H1 (cell line): ENCODE results near the gene OBSCN. TPM values are rescaled to one million over a fixed set of nuclear protein-coding genes. Genes with fewer than 3 reads are reported as not detected.

Source experiments
- CTCF ChIA-PET: fragments of 300-600 bp; sonication (Branson Sonifier 250); formaldehyde crosslinking; loops from one replicate; lab custom pipeline; 2021; ENCODE audit not compliant: partially characterized antibody; lab: Charles Lee
- POLR2A ChIA-PET: fragments of 300-600 bp; sonication (Branson Sonifier 250); formaldehyde crosslinking; loops from one replicate; lab custom pipeline; 2021; ENCODE audit warnings: inconsistent platforms; ENCODE audit not compliant: partially characterized antibody; lab: Charles Lee
- DNase-seq, 2 experiments: peaks; one replicate each; pipeline versions ENCODE4 v3.0.0 to v3.0.0-alpha.2; 2010 to 2022; ENCODE audit warnings: low spot score in 2 of 2, low read depth in 1 of 2, mixed read lengths in 1 of 2
- FAIRE-seq: peaks from 2 replicates; lab custom pipeline; 2011; peaks lifted over from hg19 to GRCh38; lab: Jason Lieb, UNC
- H2AFZ ChIP-seq: 2 replicates; pipeline ENCODE4 v1.8.1; 2012; ENCODE audit warnings: low read length, inconsistent platforms
- H2AK5ac ChIP-seq: 2 replicates; pipeline ENCODE4 v1.6.1; 2013; ENCODE audit warnings: low read depth, low read length
- H2BK120ac ChIP-seq: replicated peaks from 2 replicates; pipeline ENCODE3; 2013; ENCODE audit warnings: low read depth, low read length, inconsistent platforms
- H2BK12ac ChIP-seq: 2 replicates; pipeline ENCODE4 v1.6.1; 2013; ENCODE audit warnings: low read depth, low read length
- H2BK15ac ChIP-seq: 2 replicates; pipeline ENCODE4 v1.6.1; 2013; ENCODE audit warnings: low read length
- H2BK20ac ChIP-seq: 2 replicates; pipeline ENCODE4 v1.6.1; 2013; ENCODE audit warnings: low read length
- H2BK5ac ChIP-seq: 2 replicates; pipeline ENCODE4 v1.6.1; 2013; ENCODE audit warnings: low read depth, low read length
- H3K14ac ChIP-seq: 2 replicates; pipeline ENCODE4 v1.6.1; 2013; ENCODE audit warnings: inconsistent platforms; ENCODE audit not compliant: insufficient read length
- H3K18ac ChIP-seq: 2 replicates; pipeline ENCODE4 v1.6.1; 2013; ENCODE audit warnings: low read length; ENCODE audit errors: extremely low read depth
- H3K23ac ChIP-seq: 2 replicates; pipeline ENCODE4 v1.6.1; 2013; ENCODE audit warnings: inconsistent platforms; ENCODE audit not compliant: insufficient read length
- H3K23me2 ChIP-seq: 2 replicates; pipeline ENCODE4 v1.6.1; 2013; ENCODE audit warnings: low read depth, low read length
- H3K27ac ChIP-seq: 2 replicates; pipeline ENCODE4 v1.6.1; 2011; ENCODE audit warnings: low read depth, low read length, inconsistent platforms
- H3K27me3 ChIP-seq, 4 experiments: replicated peaks in 1 of 4; 1 replicate in 1 of 4; 2 replicates in 3 of 4; pipeline versions ENCODE4 v1.6.1 to v1.8.1; 2011 to 2013; ENCODE audit warnings: low read length in 3 of 4, mild to moderate bottlenecking in 3 of 4, inconsistent platforms in 2 of 4, mixed read lengths in 2 of 4, moderate library complexity in 1 of 4; ENCODE audit not compliant: control insufficient read depth in 3 of 4, insufficient read depth in 3 of 4; ENCODE audit errors: extremely low read depth in 1 of 4
- H3K36me3 ChIP-seq, 4 experiments: 2 replicates each; pipeline versions ENCODE4 v1.6.1 to v1.8.1; 2011 to 2013; ENCODE audit warnings: mild to moderate bottlenecking in 4 of 4, low read length in 3 of 4, moderate library complexity in 2 of 4, control low read depth in 1 of 4, inconsistent platforms in 1 of 4; ENCODE audit not compliant: insufficient read depth in 4 of 4, control insufficient read depth in 2 of 4
- H3K4ac ChIP-seq: replicated peaks from 2 replicates; pipeline ENCODE3; 2013; ENCODE audit warnings: low read length, low read depth, mixed read lengths, inconsistent platforms; ENCODE audit not compliant: insufficient read length
- H3K4me1 ChIP-seq, 4 experiments: replicated peaks in 1 of 4; 1 replicate in 1 of 4; 2 replicates in 3 of 4; pipeline versions ENCODE4 v1.6.1 to v1.8.1; 2011 to 2013; ENCODE audit warnings: low read length in 3 of 4, inconsistent platforms in 2 of 4, mixed read lengths in 1 of 4; ENCODE audit not compliant: insufficient read depth in 4 of 4, control insufficient read depth in 3 of 4
- H3K4me2 ChIP-seq, 2 experiments: 2 replicates each; pipeline versions ENCODE4 v1.6.1 to v1.8.1; 2011 to 2013; ENCODE audit warnings: low read depth in 2 of 2, low read length in 2 of 2, control low read depth in 1 of 2, inconsistent platforms in 1 of 2, mild to moderate bottlenecking in 1 of 2; ENCODE audit not compliant: insufficient read depth in 1 of 2
- H3K4me3 ChIP-seq, 4 experiments: fragments of 200-600, 300-600 bp in 1 of 4; sonication (generic), shearing (Covaris generic), sonication (Bioruptor Twin) in 1 of 4; 2 replicates each; pipeline versions ENCODE4 v1.5.1 to v1.8.1; 2011 to 2016; ENCODE audit warnings: low read length in 4 of 4, low read depth in 3 of 4, control low read depth in 2 of 4, inconsistent platforms in 2 of 4, mild to moderate bottlenecking in 2 of 4, mixed read lengths in 1 of 4, moderate library complexity in 1 of 4; ENCODE audit not compliant: insufficient read depth in 2 of 4; ENCODE audit errors: extremely low read depth in 1 of 4
- H3K56ac ChIP-seq: replicated peaks from 2 replicates; pipeline ENCODE3; 2013; ENCODE audit warnings: low read depth, mild to moderate bottlenecking, mixed read lengths, low read length, inconsistent platforms; ENCODE audit not compliant: insufficient read length
- H3K79me1 ChIP-seq: 2 replicates; pipeline ENCODE4 v1.6.1; 2013; ENCODE audit warnings: low read depth, low read length, control low read depth
- H3K79me2 ChIP-seq, 2 experiments: 2 replicates each; pipeline versions ENCODE4 v1.6.1 to v1.8.1; 2012 to 2013; ENCODE audit warnings: low read length in 2 of 2, mild to moderate bottlenecking in 2 of 2, inconsistent platforms in 1 of 2; ENCODE audit not compliant: insufficient read depth in 2 of 2, control insufficient read depth in 1 of 2
- H3K9ac ChIP-seq, 4 experiments: replicated peaks in 1 of 4; 1 replicate in 1 of 4; 2 replicates in 3 of 4; pipeline versions ENCODE4 v1.6.1 to v1.8.1; 2011 to 2013; ENCODE audit warnings: low read depth in 3 of 4, low read length in 3 of 4, control low read depth in 2 of 4, mild to moderate bottlenecking in 2 of 4, moderate library complexity in 2 of 4, inconsistent platforms in 1 of 4; ENCODE audit errors: extremely low read depth in 1 of 4
- H3K9me3 ChIP-seq, 2 experiments: 2 replicates each; pipeline versions ENCODE4 v1.6.1 to v1.8.1; 2012 to 2013; ENCODE audit warnings: mild to moderate bottlenecking in 2 of 2, moderate library complexity in 2 of 2, control low read depth in 1 of 2, inconsistent platforms in 1 of 2, low read depth in 1 of 2, low read length in 1 of 2, mixed read lengths in 1 of 2; ENCODE audit not compliant: insufficient read depth in 2 of 2
- H4K20me1 ChIP-seq, 2 experiments: replicated peaks in 1 of 2; 2 replicates each; pipeline versions ENCODE3 to v1.8.1; 2011 to 2013; ENCODE audit warnings: inconsistent platforms in 2 of 2, low read length in 2 of 2, mild to moderate bottlenecking in 1 of 2; ENCODE audit not compliant: insufficient read depth in 2 of 2, control insufficient read depth in 1 of 2
- H4K5ac ChIP-seq: 2 replicates; pipeline ENCODE4 v1.6.1; 2013; ENCODE audit warnings: low read length, low read depth, mixed read lengths, inconsistent platforms; ENCODE audit not compliant: insufficient read length
- H4K8ac ChIP-seq: 2 replicates; pipeline ENCODE4 v1.8.0; 2013; ENCODE audit warnings: mild to moderate bottlenecking, moderate library complexity, low read length, inconsistent platforms; ENCODE audit not compliant: insufficient read depth; ENCODE audit errors: extremely low read depth
- H4K91ac ChIP-seq: replicated peaks from 2 replicates; pipeline ENCODE3; 2013; ENCODE audit warnings: low read length, mixed read lengths, inconsistent platforms; ENCODE audit not compliant: insufficient read length
- BCL11A ChIP-seq, 2 experiments: IDR thresholded peaks; one replicate each; pipeline ENCODE4 v1.6.1; 2011; ENCODE audit warnings: low read depth in 2 of 2, low read length in 2 of 2, mild to moderate bottlenecking in 2 of 2
- EP300 ChIP-seq, 2 experiments: IDR thresholded peaks; 1 replicate in 1 of 2; 2 replicates in 1 of 2; pipeline ENCODE4 v1.6.1; 2011 to 2012; ENCODE audit warnings: low read depth in 2 of 2, low read length in 2 of 2, mild to moderate bottlenecking in 2 of 2, borderline replicate concordance in 1 of 2, inconsistent platforms in 1 of 2, moderate library complexity in 1 of 2
- KDM5A ChIP-seq: fragments of 200-600 bp; IDR thresholded peaks from 2 replicates; pipeline ENCODE4 v1.7.1; 2012; ENCODE audit warnings: mild to moderate bottlenecking, low read length, inconsistent platforms, mixed read lengths
- NANOG ChIP-seq: IDR thresholded peaks from 2 replicates; pipeline ENCODE4 v1.6.1; 2011; ENCODE audit warnings: low read length, low read depth, mild to moderate bottlenecking, inconsistent platforms; ENCODE audit not compliant: insufficient read depth, poor library complexity, severe bottlenecking
- POU5F1 ChIP-seq: IDR thresholded peaks from 2 replicates; pipeline ENCODE4 v1.6.1; 2011; ENCODE audit warnings: low read depth, mild to moderate bottlenecking, low read length, moderate library complexity
- SIN3A ChIP-seq, 2 experiments: IDR thresholded peaks in 1 of 2; conservative IDR thresholded peaks in 1 of 2; 2 replicates each; pipeline ENCODE4 v1.6.1; 2011 to 2012; ENCODE audit warnings: low read length in 2 of 2, improper control_type of control experiment in 1 of 2, low read depth in 1 of 2, mild to moderate bottlenecking in 1 of 2
- SUZ12 ChIP-seq: fragments of 200-600 bp; sonication (generic); IDR thresholded peaks from 2 replicates; pipeline ENCODE4 v1.6.1; 2012; ENCODE audit warnings: mild to moderate bottlenecking, inconsistent platforms, low read length, moderate library complexity, mixed read lengths
- TAF7 ChIP-seq: optimal IDR thresholded peaks from 2 replicates; pipeline ENCODE3; 2011; ENCODE audit warnings: low read depth, mild to moderate bottlenecking, inconsistent platforms, low read length, moderate library complexity, borderline replicate concordance
- TBP ChIP-seq: IDR thresholded peaks from 2 replicates; pipeline ENCODE4 v1.6.1; 2011; ENCODE audit warnings: low read depth, low read length, improper control_type of control experiment
- WGBS, 2 experiments: shearing (Covaris generic) in 1 of 2; methylation state at CpG; one replicate each; pipeline versions ENCODE4 v1.1.6 to v1.1.7; 2013 to 2015; ENCODE audit warnings: low lambda C conversion rate in 2 of 2, mixed read lengths in 2 of 2, inconsistent platforms in 1 of 2, low coverage in 1 of 2, missing lambda C conversion rate in 1 of 2; ENCODE audit not compliant: insufficient replicate concordance in 2 of 2, insufficient coverage in 1 of 2, insufficient read length in 1 of 2; ENCODE audit errors: extremely low coverage in 1 of 2, missing lambda C conversion rate in 1 of 2; 5-methylcytosine and 5-hydroxymethylcytosine counted together
- polyA plus RNA-seq, 7 experiments: library from polyadenylated mRNA; depleted of rRNA in 3 of 7; stranded (reverse) in 5 of 7; unstranded in 2 of 7; fragments of >200 nt in 5 of 7; fragments of 200-250 nt in 2 of 7; gene quantifications; 1 replicate in 5 of 7; 2 replicates in 1 of 7; 4 replicates in 1 of 7; pipeline versions ENCODE4 v1.2.1 to v1.2.3, GENCODE V29; 2011 to 2013; ENCODE audit warnings: missing spikeins in 2 of 7, mixed read lengths in 2 of 7
- total RNA-seq: library from RNA; stranded (reverse); fragmentation: NEBNext Ultra II Directional; extraction: Animal tissue kit (Norgen Biotek cat#: 25700); gene quantifications from 2 replicates; pipeline ENCODE4 v1.2.1, GENCODE V29; 2021

The OBSCN gene
- total and polyA plus RNA-seq, 2 of the 8 experiments (the other 6 are each of a cell fraction or from before 2014, with no cell fraction given) = 7.5 to 28.4 TPM

DNA sequence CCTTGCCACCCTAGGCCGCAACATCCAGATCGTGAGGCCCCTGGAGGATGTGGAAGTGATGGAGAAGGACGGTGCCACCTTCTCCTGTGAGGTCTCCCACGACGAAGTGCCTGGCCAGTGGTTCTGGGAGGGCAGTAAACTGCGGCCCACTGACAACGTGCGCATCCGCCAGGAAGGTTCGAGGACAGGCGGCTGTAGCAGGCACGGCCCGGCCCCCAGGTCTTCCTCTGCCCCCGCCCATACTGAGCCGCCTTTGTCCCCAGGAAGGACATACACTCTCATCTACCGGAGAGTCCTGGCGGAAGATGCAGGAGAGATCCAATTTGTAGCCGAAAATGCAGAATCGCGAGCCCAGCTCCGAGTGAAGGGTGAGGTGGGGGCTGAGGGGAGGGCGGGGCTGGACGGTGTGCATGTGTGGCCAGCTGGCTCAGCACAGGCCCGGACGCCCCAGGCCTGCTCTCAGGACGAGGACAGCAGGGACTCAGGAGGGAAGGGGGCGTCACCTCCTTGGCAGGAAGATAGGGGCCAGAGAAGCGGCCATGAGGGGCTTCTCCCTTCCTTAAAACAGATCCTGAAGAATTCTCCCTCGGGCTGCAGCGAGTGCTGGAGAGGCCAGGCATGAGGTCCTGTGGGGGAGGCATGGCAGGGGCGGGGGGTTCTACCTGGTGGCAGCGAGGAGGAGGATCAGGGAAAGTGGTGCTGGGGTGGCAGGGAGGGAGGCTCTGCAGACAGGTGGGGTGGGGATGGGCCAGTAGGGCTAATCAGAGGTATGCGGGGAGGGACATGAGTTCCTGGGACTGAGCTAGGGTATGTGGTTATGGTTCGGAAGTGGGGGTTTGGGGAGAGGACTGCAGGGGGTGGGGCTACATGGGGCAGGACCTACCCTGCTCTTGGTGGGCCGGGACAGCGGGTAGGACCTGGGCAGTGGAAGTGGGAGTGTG is 69.9 kb downstream of the OBSCN start:
- DNase-seq (peak in 1 of 2 experiments; percentile 20), FAIRE-seq (no peak)
- no peak overlapping the region for H4K91ac ChIP-seq
- no peak overlapping the region for H3K23ac ChIP-seq
- no peak overlapping the region for H2BK15ac ChIP-seq
- no peak overlapping the region for H3K18ac ChIP-seq
- no peak overlapping the region for H2BK5ac ChIP-seq
- H3K4me2 ChIP-seq = no peak overlapping the region
- H3K36me3 ChIP-seq = peaks cover 4 to 16% (median 9%) of the 10 kb centered on the region in 4 experiments; a peak in 6 of 8 replicates
- no peak overlapping the region for H3K4me3 ChIP-seq
- H3K23me2 ChIP-seq = peaks cover 7% of the 10 kb centered on the region; the same call in 1 of the 2 replicates
- H2BK20ac ChIP-seq = no peak overlapping the region
- H3K27ac ChIP-seq = no peak overlapping the region
- no peak overlapping the region for H2AFZ ChIP-seq
- H4K8ac ChIP-seq = no peak overlapping the region
- H4K5ac ChIP-seq = no peak overlapping the region
- 91% methylated on average over 21 of the region's 36 CpGs; no CpG with 5 or more reads in 1 of the 2 experiments for WGBS, 2 experiments
- H3K4me1 ChIP-seq = peaks cover 0 to 7% (median 1%) of the 10 kb centered on the region in 4 experiments; a peak in 4 of 7 replicates
- peaks cover 0 to 5% (median 3%) of the 10 kb centered on the region in 4 experiments; a peak in 2 of 7 replicates for H3K27me3 ChIP-seq
- no peak overlapping the region for H3K14ac ChIP-seq
- H2BK12ac ChIP-seq = no peak overlapping the region
- no peaks in the 10 kb centered on the region for H3K79me1 ChIP-seq
- H4K20me1 ChIP-seq = peaks cover 8 to 17% of the 10 kb centered on the region in 2 experiments
- no peak overlapping the region for H3K9ac ChIP-seq
- no peak overlapping the region for H3K4ac ChIP-seq
- H3K56ac ChIP-seq = no peak overlapping the region
- ChIA-PET POLR2A (interaction anchor here (1.1 to 1.6 kb wide), 4 partner anchors 9 to 104 kb away, joined by 3 to 5 read pairs (median 4); no protein-coding TSS in a partner anchor), CTCF (interaction anchor here (0.9 to 1.5 kb wide), 5 partner anchors 8 to 107 kb away, joined by 3 to 5 read pairs (median 4); no protein-coding TSS in a partner anchor)
- no peak overlapping the region for H2AK5ac ChIP-seq
- H3K79me2 ChIP-seq = no peaks in the 10 kb centered on the region
- H2BK120ac ChIP-seq = no peak overlapping the region
- H3K9me3 ChIP-seq = no peaks in the 10 kb centered on the region
- TF ChIP-seq KDM5A (no peak), NANOG (no peak), TBP (no peak), SUZ12 (no peak), TAF7 (no peak), POU5F1 (no peak), SIN3A (conservative IDR thresholded peaks at IDR 0.05 in 1 of 2, IDR thresholded peaks at IDR 0.05 in 1 of 2; ENCODE audit: low read depth in 1 of 2, low read length in 2 of 2) (no peak), EP300 (IDR thresholded peaks at IDR 0.05; ENCODE audit: borderline replicate concordance in 1 of 2, low read depth in 2 of 2, low read length in 2 of 2) (no peak), BCL11A (IDR thresholded peaks at IDR 0.05; ENCODE audit: low read depth in 2 of 2, low read length in 2 of 2) (no peak)
